ENCODE data around the gene RNF157. TPM values are rescaled to one million over a fixed set of nuclear protein-coding genes. Genes with fewer than 3 reads are reported as not detected.

RNF157 gene
- total RNA-seq, 1 experiment from 2014 or later, result 29.3 TPM

- Mint-ChIP-seq H3K27me3 (ENCODE audit: insufficient read depth, unreplicated experiment) (no peaks in the 10 kb centered on the region), H3K36me3 (ENCODE audit: insufficient read depth, unreplicated experiment) (peaks cover 29% of the 10 kb centered on the region), H3K4me3 (ENCODE audit: unreplicated experiment) (peak overlapping the region; percentile 61), H3K4me1 (ENCODE audit: low read depth, unreplicated experiment) (peaks cover 52% of the 10 kb centered on the region), H3K9me3 (ENCODE audit: unreplicated experiment) (no peaks in the 10 kb centered on the region), H3K27ac (ENCODE audit: unreplicated experiment) (peak overlapping the region; percentile 88)
- DNase-seq, result no peak
- CTCF ChIA-PET, result no interaction called here
- Histone ChIP-seq H3K9me3 (no peaks in the 10 kb centered on the region), H3K4me3 (ENCODE audit: low read depth, low read length) (no peak overlapping the region), H3K36me3 (ENCODE audit: control insufficient read depth, insufficient read depth, low read length) (no peaks in the 10 kb centered on the region; the same call in 1 of the 2 replicates), H3K27me3 (replicated peaks; ENCODE audit: control insufficient read depth, insufficient read depth, low read length) (no peaks in the 10 kb centered on the region), H3K4me1 (peaks cover 72% of the 10 kb centered on the region)
- POLR2A ChIA-PET, result no interaction called here
- no TSS peak for BruUV-seq (replicated peaks)
- TF ChIP-seq, protein P1, sequence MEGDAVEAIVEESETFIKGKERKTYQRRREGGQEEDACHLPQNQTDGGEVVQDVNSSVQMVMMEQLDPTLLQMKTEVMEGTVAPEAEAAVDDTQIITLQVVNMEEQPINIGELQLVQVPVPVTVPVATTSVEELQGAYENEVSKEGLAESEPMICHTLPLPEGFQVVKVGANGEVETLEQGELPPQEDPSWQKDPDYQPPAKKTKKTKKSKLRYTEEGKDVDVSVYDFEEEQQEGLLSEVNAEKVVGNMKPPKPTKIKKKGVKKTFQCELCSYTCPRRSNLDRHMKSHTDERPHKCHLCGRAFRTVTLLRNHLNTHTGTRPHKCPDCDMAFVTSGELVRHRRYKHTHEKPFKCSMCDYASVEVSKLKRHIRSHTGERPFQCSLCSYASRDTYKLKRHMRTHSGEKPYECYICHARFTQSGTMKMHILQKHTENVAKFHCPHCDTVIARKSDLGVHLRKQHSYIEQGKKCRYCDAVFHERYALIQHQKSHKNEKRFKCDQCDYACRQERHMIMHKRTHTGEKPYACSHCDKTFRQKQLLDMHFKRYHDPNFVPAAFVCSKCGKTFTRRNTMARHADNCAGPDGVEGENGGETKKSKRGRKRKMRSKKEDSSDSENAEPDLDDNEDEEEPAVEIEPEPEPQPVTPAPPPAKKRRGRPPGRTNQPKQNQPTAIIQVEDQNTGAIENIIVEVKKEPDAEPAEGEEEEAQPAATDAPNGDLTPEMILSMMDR (IDR thresholded peaks at IDR 0.05; ENCODE audit: insufficient read depth in 1 of 2, low read depth in 1 of 2, low read length in 1 of 2, severe bottlenecking in 1 of 2, unreplicated experiment in 1 of 2), result no peak
- intact Hi-C loops (cut with micrococcal nuclease; ENCODE audit: unreplicated experiment), result no loop called here
Observed at GRCh38 chr17:76139801-76140660, 100.3 kb downstream of the RNF157 start.

DNA sequence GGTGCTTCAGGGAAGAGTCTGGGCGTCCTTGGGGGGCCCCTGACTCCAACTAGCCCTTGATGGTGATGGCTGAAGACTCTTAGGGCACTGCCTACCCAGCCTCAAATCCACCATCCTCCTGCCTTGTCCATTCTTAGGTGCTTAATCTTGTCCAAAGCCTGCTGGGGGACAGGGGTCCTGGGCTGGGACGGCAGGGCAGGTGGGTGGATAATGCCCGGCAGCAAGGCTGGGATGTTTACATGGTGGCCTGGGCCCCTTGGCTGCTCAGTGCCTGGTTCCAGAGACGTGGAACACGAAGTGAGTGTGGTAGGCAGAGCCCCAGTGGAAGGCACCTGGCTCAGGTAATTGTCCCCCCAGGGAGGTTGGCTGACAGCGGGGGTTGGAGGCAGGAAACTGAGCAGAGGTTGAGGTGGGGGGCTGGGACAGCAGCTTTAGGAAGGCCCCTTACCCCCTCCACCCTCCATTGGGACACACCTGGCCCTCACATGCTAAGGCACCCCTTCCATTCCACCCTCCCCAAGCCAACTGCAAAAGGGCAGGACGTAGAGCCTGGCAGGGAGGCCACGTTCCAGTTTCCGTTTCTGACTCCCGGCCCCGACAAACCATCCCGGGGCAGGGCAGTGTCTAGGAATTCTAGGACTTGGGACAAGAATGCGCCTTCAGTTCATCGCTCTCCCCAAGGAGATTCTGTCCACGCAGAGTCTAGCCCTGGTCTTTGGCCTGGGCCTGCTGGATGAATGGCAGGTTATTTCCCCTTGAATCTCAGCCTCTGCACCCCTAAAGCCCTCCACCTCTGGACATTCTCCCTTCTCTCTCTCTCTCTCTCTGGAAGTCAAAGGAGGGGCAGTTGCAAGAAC is 101.2 kb downstream of the RNF157 start:
- intact Hi-C loops (cut with micrococcal nuclease; ENCODE audit: unreplicated experiment), result loop anchor here (1.0 kb wide), 1 partner anchor 67 kb away; the partner anchor contains the start of gene SRP68
- Mint-ChIP-seq H3K27me3 (ENCODE audit: insufficient read depth, unreplicated experiment) (no peaks in the 10 kb centered on the region), H3K27ac (ENCODE audit: unreplicated experiment) (peak overlapping the region; percentile 88), H3K9me3 (ENCODE audit: unreplicated experiment) (no peaks in the 10 kb centered on the region), H3K36me3 (ENCODE audit: insufficient read depth, unreplicated experiment) (peaks cover 29% of the 10 kb centered on the region), H3K4me1 (ENCODE audit: low read depth, unreplicated experiment) (peaks cover 54% of the 10 kb centered on the region), H3K4me3 (ENCODE audit: unreplicated experiment) (peak overlapping the region; percentile 61)
- peak in 1 of 2 experiments; percentile 41 for DNase-seq
- H3K36me3 ChIP-seq (ENCODE audit: control insufficient read depth, insufficient read depth, low read length), result no peaks in the 10 kb centered on the region
- BruUV-seq (replicated peaks), result TSS peak; percentile 65
- no peaks in the 10 kb centered on the region for H3K27me3 ChIP-seq (replicated peaks; ENCODE audit: control insufficient read depth, insufficient read depth, low read length)
- POLR2A ChIA-PET, result interaction anchor here (0.5 to 1.3 kb wide), 13 partner anchors 12 to 1030 kb away, joined by 3 to 21 read pairs (median 7); partner anchors contain the start of genes FBF1, PRPSAP1 and SRP68
- H3K9me3 ChIP-seq, result no peaks in the 10 kb centered on the region
- TF ChIP-seq, protein P1 (IDR thresholded peaks at IDR 0.05; ENCODE audit: insufficient read depth in 1 of 2, low read depth in 1 of 2, low read length in 1 of 2, severe bottlenecking in 1 of 2, unreplicated experiment in 1 of 2), result no peak
- no peak overlapping the region; the same call in none of the 2 replicates for H3K4me3 ChIP-seq (ENCODE audit: low read depth, low read length)
- CTCF ChIA-PET, result interaction anchor here (0.6 to 1.4 kb wide), 12 partner anchors 14 to 493 kb away, joined by 3 to 10 read pairs (median 4); a partner anchor contains a TSS
- peaks cover 80% of the 10 kb centered on the region for H3K4me1 ChIP-seq

Data from Caco-2 (cell line).